Epithelial cell of esophagus (primary cell): ENCODE measurements around the gene C5orf15.

ENCODE experiments used
- DNase-seq: peaks from one replicate; pipeline ENCODE4 v3.0.0; 2010; ENCODE audit warnings: low read depth
- H3K4me3 ChIP-seq: 2 replicates; pipeline ENCODE4 v1.5.1; 2011; ENCODE audit warnings: mild to moderate bottlenecking, low read length, control low read depth
- TF ChIP-seq, protein P1 (sequence below): IDR thresholded peaks from 2 replicates; pipeline ENCODE4 v1.5.1; 2011; ENCODE audit warnings: low read depth, mild to moderate bottlenecking, low read length, control low read depth, inconsistent platforms; ENCODE audit not compliant: insufficient read depth; ENCODE audit errors: missing control alignments

The C5orf15 gene

DNA sequence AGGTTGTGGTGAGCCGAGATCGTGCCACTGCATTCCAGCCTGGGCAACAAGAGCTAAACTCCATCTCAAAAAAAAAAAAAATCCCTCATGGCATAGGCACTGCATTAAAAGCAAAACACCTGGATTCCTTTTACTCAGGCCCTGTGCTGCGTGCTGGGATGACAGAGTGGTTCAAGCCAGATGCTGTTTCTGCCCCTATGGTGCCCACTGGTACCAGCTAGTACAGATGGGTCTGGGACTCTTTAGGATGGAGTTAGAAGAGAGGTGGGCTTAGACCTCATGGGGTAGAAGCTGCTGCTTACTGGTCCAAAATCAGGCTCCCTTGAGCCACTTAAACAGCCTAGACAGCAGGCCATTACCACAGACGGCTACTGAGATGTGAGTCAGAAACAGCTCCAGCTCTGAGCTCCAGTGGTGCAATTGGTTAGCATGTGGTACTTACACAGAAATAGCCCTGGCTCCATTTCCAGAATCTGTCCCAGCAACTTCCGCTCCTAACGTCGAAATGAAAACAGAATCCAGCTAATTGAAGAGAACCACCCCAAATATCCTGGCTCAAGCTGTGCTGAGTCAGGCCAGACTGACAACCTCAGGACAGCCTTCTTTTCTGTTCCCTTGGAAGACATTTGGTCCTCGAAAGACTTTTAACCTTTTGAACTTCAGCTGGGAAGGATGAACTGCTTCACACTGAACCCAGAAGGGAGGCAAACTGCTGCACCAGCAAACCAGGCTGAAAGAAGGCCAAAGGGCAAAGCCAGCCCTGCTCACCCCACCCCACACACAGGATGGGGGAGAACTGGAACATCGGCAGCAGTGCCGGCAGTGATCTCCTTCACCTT, 15.5 kb downstream of the C5orf15 start:
- peak; percentile 36 for DNase-seq

DNA sequence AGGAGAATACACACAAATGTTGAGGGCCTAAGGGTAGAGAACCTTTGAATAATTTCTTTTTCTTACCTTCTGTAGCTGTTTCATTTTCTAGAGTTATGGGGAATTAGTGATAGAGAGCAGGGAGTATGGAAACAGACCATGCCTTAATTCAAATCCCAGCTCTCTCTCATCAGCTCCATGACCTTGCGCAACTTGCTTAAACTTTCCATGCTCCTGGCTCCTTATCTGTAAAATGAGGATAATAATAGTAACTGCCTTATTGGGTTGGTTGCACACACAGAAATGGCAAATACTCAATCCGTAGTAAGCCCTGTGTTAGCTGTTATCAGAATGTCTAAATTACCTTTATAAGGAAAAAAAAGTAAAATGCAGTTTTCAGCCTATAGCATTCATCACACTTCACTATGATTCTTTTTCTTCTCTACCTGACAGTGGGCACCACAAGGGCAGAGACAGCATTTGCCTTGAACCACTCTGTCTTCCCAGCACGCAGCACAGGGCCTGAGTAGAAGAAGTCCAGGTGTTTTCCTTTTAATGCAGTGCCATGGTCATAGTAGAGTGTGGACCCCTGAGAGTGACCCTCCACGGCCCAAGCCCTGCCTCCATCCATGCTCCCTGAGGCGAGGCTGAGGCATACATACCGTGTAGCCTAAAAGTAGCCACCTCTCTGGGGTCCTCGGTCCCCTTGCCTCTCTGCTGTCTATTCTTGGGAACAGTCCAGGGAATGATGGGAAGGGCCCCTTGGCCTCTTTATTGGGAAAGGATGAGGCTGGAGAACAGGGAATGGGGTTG, 17.4 kb downstream of the C5orf15 start:
- DNase-seq: no peak
- TF ChIP-seq, protein P1, sequence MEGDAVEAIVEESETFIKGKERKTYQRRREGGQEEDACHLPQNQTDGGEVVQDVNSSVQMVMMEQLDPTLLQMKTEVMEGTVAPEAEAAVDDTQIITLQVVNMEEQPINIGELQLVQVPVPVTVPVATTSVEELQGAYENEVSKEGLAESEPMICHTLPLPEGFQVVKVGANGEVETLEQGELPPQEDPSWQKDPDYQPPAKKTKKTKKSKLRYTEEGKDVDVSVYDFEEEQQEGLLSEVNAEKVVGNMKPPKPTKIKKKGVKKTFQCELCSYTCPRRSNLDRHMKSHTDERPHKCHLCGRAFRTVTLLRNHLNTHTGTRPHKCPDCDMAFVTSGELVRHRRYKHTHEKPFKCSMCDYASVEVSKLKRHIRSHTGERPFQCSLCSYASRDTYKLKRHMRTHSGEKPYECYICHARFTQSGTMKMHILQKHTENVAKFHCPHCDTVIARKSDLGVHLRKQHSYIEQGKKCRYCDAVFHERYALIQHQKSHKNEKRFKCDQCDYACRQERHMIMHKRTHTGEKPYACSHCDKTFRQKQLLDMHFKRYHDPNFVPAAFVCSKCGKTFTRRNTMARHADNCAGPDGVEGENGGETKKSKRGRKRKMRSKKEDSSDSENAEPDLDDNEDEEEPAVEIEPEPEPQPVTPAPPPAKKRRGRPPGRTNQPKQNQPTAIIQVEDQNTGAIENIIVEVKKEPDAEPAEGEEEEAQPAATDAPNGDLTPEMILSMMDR: no peak
- no peak overlapping the region for H3K4me3 ChIP-seq

More for the DNA sequence above, 15.5 kb downstream of the C5orf15 start:
- TF ChIP-seq, protein P1: no peak
- H3K4me3 ChIP-seq: no peak overlapping the region

DNA sequence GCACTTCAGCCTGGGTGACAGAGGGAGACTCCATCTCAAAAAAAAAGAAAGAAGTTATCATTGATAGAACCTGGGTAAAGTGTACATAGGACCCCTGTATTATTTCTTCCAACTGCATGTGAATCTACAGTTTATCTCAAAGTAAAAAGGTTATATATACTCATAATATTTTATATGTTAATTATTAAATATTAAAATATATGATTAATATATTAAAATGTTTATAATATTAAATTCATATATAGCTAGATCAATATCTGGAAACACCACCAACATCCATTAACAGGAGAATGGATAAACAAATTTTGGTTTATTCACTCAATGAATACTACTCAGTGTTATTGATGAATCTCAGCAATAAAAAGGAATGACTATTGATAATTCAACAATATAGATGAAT, 19.7 kb downstream of the C5orf15 start:
- no peak for DNase-seq
- no peak overlapping the region for H3K4me3 ChIP-seq
- TF ChIP-seq, protein P1: no peak

DNA sequence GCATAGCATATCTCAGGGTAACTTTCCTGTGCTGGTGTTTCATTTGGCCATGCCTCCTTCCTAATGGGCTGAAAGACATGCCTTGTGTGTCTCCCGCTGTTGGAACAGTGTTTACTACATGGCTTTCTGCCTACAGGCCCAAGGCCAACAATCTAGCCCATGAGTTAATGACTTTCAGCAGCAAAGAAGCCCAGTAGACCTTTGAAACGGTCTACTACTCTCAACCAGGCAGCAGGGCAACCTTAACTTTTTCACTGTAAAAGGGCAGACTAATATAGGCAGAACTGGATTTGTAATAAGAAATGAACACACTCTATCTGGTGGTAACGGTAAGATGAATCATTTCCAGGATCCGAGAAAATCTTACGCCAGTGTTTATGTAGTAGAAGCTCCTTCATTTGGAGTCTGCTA, 21.0 kb downstream of the C5orf15 start:
- no peak for DNase-seq
- TF ChIP-seq, protein P1: no peak
- H3K4me3 ChIP-seq: no peak overlapping the region

DNA sequence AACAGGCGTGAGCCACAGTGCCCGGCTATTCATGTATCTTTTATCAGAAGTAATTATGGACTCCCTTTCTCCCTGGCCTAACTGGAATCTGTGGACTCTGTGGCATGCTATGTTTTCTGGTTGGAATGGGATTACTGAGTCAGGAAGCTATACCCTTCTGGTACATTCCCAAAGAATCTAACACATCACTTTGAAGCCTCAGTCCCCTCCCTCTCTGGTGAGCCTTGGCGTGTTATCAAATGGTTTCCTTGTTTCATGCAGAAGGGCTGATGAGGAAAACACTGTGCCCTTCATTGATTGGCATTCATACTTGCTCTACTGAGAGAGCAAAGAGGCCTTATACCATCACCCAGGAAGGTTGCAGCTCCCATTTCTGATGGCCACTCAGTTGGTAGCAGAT, 22.9 kb downstream of the C5orf15 start:
- no peak for DNase-seq
- H3K4me3 ChIP-seq: no peak overlapping the region
- TF ChIP-seq, protein P1: no peak

DNA sequence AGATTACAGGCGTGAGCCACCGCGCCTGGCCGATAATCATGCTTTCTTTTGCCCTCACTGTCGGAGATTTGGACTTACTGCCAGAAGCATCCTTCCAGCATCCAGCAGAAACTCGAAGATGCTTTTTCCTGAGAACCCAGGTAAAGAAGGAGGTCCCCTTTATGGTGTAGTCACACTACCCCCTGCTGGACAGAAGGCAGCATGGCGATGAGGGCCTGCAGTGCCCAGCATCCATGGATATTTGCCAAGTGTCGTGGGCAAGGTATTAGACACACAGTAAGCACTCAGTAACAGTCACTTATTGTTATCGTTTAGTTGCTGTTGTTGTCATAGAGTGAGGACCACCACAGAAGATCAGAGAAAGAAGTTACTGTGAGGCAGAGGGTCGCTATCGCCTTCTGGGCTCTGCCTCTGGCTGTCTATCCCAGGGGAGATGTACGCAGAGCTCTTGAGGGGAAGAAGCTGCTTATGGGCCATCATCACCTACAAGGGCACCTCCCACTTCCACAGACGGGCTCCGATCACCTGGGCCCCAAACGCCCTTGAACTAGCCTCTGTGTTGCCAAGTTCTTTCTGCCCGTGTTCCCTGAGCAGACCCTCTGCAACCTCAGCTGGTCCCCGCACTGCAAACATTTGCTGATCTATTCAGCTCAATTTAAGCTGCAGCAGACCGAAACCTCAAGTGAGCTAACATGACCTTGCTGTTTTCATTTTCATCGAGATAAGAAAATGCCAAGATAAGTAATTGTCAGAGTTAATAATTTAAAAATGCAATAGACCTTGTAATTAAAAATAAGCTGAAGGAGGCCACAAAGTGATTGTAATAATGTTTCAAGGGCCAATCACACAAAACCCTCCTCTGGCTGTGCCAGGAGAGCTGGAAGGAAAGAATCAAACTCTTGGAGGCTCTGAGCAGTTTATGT, 23.9 kb downstream of the C5orf15 start:
- TF ChIP-seq, protein P1: peak; percentile 57
- peak; percentile 63 for DNase-seq

More for the DNA sequence above, 23.9 kb downstream of the C5orf15 start:
- no peak overlapping the region for H3K4me3 ChIP-seq
